NT2/D1 (cell line): Measurements from ENCODE around the gene DNM3.

ENCODE experiments used
- YY1 ChIP-seq: IDR thresholded peaks from 2 replicates; pipeline ENCODE4 v1.6.1; 2011; ENCODE audit not compliant: insufficient read length, insufficient read depth
- ZNF274 ChIP-seq: IDR thresholded peaks from 2 replicates; pipeline ENCODE4 v1.6.1; 2011; ENCODE audit warnings: mild to moderate bottlenecking, low read depth, low read length

- no peak for TF ChIP-seq ZNF274
- no peak for TF ChIP-seq YY1
Observed at GRCh38 chr1:172390301-172390682, 549.0 kb downstream of the DNM3 start.
